Measurements from ENCODE around the gene PKD2. TPM values are rescaled to one million over a fixed set of nuclear protein-coding genes. Genes with fewer than 3 reads are reported as not detected.

The PKD2 gene
- total RNA-seq, 1 experiment from 2014 or later = 21.4 TPM

- H3K9me3 Mint-ChIP-seq = no peaks in the 10 kb centered on the region
- TF ChIP-seq MXD4 (CRISPR knock-in tag; IDR thresholded peaks at IDR 0.05; ENCODE audit: borderline replicate concordance) (no peak), CREM (CRISPR knock-in tag; IDR thresholded peaks at IDR 0.05) (no peak), ZNF219 (CRISPR knock-in tag; IDR thresholded peaks at IDR 0.05; ENCODE audit: borderline replicate concordance) (no peak), FOXJ3 (CRISPR knock-in tag; IDR thresholded peaks at IDR 0.05; ENCODE audit: borderline replicate concordance) (no peak), FOXP1 (CRISPR knock-in tag; IDR thresholded peaks at IDR 0.05; ENCODE audit: borderline replicate concordance) (no peak), TP53 (CRISPR knock-in tag; IDR thresholded peaks at IDR 0.05) (no peak), KAT7 (CRISPR knock-in tag; IDR thresholded peaks at IDR 0.05; ENCODE audit: borderline replicate concordance) (no peak), ZNF281 (CRISPR knock-in tag; IDR thresholded peaks at IDR 0.05) (no peak), CREB1 (CRISPR knock-in tag; IDR thresholded peaks at IDR 0.05) (no peak), SOX15 (CRISPR knock-in tag; IDR thresholded peaks at IDR 0.05) (no peak), GRHL2 (CRISPR knock-in tag; IDR thresholded peaks at IDR 0.05; ENCODE audit: insufficient replicate concordance, severe bottlenecking) (no peak), CTCF (IDR thresholded peaks at IDR 0.05) (no peak), ZNF396 (CRISPR knock-in tag; IDR thresholded peaks at IDR 0.05; ENCODE audit: borderline replicate concordance) (no peak), ZNF121 (CRISPR knock-in tag; IDR thresholded peaks at IDR 0.05) (no peak), TEAD4 (CRISPR knock-in tag; IDR thresholded peaks at IDR 0.05) (no peak)
- TF ChIP-seq, protein P1, sequence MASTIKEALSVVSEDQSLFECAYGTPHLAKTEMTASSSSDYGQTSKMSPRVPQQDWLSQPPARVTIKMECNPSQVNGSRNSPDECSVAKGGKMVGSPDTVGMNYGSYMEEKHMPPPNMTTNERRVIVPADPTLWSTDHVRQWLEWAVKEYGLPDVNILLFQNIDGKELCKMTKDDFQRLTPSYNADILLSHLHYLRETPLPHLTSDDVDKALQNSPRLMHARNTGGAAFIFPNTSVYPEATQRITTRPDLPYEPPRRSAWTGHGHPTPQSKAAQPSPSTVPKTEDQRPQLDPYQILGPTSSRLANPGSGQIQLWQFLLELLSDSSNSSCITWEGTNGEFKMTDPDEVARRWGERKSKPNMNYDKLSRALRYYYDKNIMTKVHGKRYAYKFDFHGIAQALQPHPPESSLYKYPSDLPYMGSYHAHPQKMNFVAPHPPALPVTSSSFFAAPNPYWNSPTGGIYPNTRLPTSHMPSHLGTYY (CRISPR knock-in tag; IDR thresholded peaks at IDR 0.05) = no peak
- TF ChIP-seq, protein P2, sequence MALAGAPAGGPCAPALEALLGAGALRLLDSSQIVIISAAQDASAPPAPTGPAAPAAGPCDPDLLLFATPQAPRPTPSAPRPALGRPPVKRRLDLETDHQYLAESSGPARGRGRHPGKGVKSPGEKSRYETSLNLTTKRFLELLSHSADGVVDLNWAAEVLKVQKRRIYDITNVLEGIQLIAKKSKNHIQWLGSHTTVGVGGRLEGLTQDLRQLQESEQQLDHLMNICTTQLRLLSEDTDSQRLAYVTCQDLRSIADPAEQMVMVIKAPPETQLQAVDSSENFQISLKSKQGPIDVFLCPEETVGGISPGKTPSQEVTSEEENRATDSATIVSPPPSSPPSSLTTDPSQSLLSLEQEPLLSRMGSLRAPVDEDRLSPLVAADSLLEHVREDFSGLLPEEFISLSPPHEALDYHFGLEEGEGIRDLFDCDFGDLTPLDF (CRISPR knock-in tag; IDR thresholded peaks at IDR 0.05) = no peak
- TF ChIP-seq, protein P3, sequence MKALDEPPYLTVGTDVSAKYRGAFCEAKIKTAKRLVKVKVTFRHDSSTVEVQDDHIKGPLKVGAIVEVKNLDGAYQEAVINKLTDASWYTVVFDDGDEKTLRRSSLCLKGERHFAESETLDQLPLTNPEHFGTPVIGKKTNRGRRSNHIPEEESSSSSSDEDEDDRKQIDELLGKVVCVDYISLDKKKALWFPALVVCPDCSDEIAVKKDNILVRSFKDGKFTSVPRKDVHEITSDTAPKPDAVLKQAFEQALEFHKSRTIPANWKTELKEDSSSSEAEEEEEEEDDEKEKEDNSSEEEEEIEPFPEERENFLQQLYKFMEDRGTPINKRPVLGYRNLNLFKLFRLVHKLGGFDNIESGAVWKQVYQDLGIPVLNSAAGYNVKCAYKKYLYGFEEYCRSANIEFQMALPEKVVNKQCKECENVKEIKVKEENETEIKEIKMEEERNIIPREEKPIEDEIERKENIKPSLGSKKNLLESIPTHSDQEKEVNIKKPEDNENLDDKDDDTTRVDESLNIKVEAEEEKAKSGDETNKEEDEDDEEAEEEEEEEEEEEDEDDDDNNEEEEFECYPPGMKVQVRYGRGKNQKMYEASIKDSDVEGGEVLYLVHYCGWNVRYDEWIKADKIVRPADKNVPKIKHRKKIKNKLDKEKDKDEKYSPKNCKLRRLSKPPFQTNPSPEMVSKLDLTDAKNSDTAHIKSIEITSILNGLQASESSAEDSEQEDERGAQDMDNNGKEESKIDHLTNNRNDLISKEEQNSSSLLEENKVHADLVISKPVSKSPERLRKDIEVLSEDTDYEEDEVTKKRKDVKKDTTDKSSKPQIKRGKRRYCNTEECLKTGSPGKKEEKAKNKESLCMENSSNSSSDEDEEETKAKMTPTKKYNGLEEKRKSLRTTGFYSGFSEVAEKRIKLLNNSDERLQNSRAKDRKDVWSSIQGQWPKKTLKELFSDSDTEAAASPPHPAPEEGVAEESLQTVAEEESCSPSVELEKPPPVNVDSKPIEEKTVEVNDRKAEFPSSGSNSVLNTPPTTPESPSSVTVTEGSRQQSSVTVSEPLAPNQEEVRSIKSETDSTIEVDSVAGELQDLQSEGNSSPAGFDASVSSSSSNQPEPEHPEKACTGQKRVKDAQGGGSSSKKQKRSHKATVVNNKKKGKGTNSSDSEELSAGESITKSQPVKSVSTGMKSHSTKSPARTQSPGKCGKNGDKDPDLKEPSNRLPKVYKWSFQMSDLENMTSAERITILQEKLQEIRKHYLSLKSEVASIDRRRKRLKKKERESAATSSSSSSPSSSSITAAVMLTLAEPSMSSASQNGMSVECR (CRISPR knock-in tag; IDR thresholded peaks at IDR 0.05; ENCODE audit: borderline replicate concordance) = no peak
- TF ChIP-seq, protein P4, sequence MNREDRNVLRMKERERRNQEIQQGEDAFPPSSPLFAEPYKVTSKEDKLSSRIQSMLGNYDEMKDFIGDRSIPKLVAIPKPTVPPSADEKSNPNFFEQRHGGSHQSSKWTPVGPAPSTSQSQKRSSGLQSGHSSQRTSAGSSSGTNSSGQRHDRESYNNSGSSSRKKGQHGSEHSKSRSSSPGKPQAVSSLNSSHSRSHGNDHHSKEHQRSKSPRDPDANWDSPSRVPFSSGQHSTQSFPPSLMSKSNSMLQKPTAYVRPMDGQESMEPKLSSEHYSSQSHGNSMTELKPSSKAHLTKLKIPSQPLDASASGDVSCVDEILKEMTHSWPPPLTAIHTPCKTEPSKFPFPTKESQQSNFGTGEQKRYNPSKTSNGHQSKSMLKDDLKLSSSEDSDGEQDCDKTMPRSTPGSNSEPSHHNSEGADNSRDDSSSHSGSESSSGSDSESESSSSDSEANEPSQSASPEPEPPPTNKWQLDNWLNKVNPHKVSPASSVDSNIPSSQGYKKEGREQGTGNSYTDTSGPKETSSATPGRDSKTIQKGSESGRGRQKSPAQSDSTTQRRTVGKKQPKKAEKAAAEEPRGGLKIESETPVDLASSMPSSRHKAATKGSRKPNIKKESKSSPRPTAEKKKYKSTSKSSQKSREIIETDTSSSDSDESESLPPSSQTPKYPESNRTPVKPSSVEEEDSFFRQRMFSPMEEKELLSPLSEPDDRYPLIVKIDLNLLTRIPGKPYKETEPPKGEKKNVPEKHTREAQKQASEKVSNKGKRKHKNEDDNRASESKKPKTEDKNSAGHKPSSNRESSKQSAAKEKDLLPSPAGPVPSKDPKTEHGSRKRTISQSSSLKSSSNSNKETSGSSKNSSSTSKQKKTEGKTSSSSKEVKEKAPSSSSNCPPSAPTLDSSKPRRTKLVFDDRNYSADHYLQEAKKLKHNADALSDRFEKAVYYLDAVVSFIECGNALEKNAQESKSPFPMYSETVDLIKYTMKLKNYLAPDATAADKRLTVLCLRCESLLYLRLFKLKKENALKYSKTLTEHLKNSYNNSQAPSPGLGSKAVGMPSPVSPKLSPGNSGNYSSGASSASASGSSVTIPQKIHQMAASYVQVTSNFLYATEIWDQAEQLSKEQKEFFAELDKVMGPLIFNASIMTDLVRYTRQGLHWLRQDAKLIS (CRISPR knock-in tag; IDR thresholded peaks at IDR 0.05; ENCODE audit: borderline replicate concordance) = no peak
- DNase-seq (ENCODE audit: low spot score) (no peak), ATAC-seq (no peak)
- H3K36me3 Mint-ChIP-seq = no peaks in the 10 kb centered on the region
- CTCF ChIA-PET = interaction anchor here (1.0 to 3.8 kb wide), 3 partner anchors 10 to 110 kb away, joined by 3 to 16 read pairs (median 3); no protein-coding TSS in a partner anchor
- POLR2A ChIA-PET = no interaction called here
- peaks cover 14% of the 10 kb centered on the region for H3K27me3 Mint-ChIP-seq (ENCODE audit: low read depth)
- no peaks in the 10 kb centered on the region for H3K4me1 Mint-ChIP-seq
- no peak overlapping the region for H3K4me3 Mint-ChIP-seq
- no peak overlapping the region for H3K27ac Mint-ChIP-seq
These were observed 44.9 kb upstream of the PKD2 start for GRCh38 chr4:87962398-87963146.
